ENCODE measurements around the gene KRT2. TPM values are rescaled to one million over a fixed set of nuclear protein-coding genes. Genes with fewer than 3 reads are reported as not detected.
A peak's percentile ranks its signal among the peaks of the same experiment; 100 is the strongest.

KRT2 gene
- total RNA-seq, 1 donor from 2014 or later, result not detected

DNA sequence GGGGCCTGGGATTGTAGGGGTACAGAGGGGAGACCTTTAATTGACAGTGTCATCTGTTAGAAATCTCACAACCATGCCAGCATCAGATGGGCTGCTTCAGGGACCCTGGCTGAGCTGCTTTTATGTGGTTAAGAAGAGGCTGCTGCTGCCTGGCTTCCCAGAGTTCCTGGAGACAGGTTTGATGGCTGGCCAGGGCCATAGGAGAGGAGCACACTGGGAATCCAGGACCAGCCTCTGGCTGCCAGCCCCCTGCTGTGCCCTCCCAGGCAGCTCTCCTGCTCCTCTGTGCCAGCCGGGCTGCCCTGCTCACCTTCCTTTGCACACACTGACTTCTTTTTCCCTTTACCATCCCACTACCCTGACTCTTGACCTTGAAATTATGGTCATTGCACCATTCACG is 33.1 kb downstream of the KRT2 start:
- DNase-seq (ENCODE audit: extremely low spot score, unreplicated experiment), result peak; percentile 69
- no peak overlapping the region for H3K27ac Mint-ChIP-seq (ENCODE audit: unreplicated experiment)
- no peak overlapping the region for H3K4me3 Mint-ChIP-seq (ENCODE audit: unreplicated experiment)
- H3K27me3 Mint-ChIP-seq (ENCODE audit: unreplicated experiment), result peaks cover 57% of the 10 kb centered on the region
- TF ChIP-seq, protein P1, sequence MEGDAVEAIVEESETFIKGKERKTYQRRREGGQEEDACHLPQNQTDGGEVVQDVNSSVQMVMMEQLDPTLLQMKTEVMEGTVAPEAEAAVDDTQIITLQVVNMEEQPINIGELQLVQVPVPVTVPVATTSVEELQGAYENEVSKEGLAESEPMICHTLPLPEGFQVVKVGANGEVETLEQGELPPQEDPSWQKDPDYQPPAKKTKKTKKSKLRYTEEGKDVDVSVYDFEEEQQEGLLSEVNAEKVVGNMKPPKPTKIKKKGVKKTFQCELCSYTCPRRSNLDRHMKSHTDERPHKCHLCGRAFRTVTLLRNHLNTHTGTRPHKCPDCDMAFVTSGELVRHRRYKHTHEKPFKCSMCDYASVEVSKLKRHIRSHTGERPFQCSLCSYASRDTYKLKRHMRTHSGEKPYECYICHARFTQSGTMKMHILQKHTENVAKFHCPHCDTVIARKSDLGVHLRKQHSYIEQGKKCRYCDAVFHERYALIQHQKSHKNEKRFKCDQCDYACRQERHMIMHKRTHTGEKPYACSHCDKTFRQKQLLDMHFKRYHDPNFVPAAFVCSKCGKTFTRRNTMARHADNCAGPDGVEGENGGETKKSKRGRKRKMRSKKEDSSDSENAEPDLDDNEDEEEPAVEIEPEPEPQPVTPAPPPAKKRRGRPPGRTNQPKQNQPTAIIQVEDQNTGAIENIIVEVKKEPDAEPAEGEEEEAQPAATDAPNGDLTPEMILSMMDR (IDR thresholded peaks at IDR 0.05), result no peak
- H3K4me1 Mint-ChIP-seq (ENCODE audit: unreplicated experiment), result no peaks in the 10 kb centered on the region
- H3K9me3 Mint-ChIP-seq (ENCODE audit: unreplicated experiment), result no peaks in the 10 kb centered on the region
- no peaks in the 10 kb centered on the region for H3K36me3 Mint-ChIP-seq (ENCODE audit: unreplicated experiment)

DNA sequence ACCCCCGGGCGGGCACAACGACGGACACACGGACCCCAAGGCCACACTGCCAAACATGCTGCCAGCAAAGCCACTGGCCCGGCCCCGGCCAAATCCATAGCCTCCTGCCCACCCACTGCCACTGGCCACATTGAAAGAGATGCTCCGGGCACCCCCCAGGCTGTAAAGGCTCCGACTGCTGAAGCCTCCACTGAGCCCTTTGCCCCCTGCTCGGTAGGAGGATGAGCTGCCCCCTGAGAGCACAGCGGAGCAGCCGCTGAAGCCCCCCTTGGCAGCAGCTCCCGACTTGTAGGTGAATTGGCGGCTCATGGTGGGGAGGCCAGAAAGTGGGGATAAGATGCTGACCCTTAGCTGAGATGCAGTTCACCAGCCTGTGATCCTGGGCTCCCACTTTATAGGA is 33.8 kb downstream of the KRT2 start, which contains the start of gene KRT73:
Gene KRT73 (minus strand): TSS at position 344 of the 400 bp plus-strand sequence. CDS start 35 bp downstream, at position 309.
- H3K4me3 Mint-ChIP-seq (ENCODE audit: unreplicated experiment), result no peak within 1 kb of the TSS
- H3K27me3 Mint-ChIP-seq (ENCODE audit: unreplicated experiment), result peaks cover 56% of the 10 kb centered on the region

DNA sequence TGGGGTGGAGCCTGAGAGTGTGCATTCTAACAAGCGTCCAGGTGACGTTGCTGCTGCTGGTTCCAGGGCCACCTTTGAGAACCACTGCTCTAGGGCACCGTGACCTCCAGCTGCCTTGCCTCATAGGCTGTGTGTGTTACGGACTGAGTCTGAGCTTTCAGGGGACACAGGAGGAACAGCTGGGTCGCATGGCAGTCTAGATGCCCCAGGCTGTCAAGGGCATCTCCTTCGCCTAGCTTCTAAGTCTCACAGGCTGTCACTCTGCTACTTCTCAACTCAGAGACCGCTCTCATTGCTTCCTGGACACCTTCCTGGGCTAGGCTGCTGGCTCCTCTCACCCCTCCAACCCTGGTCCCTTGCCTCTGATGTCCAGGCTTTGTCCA is 34.6 kb downstream of the KRT2 start:
- no peaks in the 10 kb centered on the region for H3K4me1 Mint-ChIP-seq (ENCODE audit: unreplicated experiment)
- no peak overlapping the region for H3K27ac Mint-ChIP-seq (ENCODE audit: unreplicated experiment)
- TF ChIP-seq, protein P1 (IDR thresholded peaks at IDR 0.05), result no peak
- peaks cover 53% of the 10 kb centered on the region for H3K27me3 Mint-ChIP-seq (ENCODE audit: unreplicated experiment)
- H3K36me3 Mint-ChIP-seq (ENCODE audit: unreplicated experiment), result no peaks in the 10 kb centered on the region
- H3K4me3 Mint-ChIP-seq (ENCODE audit: unreplicated experiment), result no peak overlapping the region
- no peaks in the 10 kb centered on the region for H3K9me3 Mint-ChIP-seq (ENCODE audit: unreplicated experiment)
- peak; percentile 65 for DNase-seq (ENCODE audit: extremely low spot score, unreplicated experiment)

More for the DNA sequence above, 33.8 kb downstream of the KRT2 start, which contains the start of gene KRT73:
- Mint-ChIP-seq H3K9me3 (ENCODE audit: unreplicated experiment) (no peaks in the 10 kb centered on the region), H3K27ac (ENCODE audit: unreplicated experiment) (no peak within 1 kb of the TSS), H3K4me1 (ENCODE audit: unreplicated experiment) (no peaks in the 10 kb centered on the region), H3K36me3 (ENCODE audit: unreplicated experiment) (no peaks in the 10 kb centered on the region)
- DNase-seq (ENCODE audit: extremely low spot score, unreplicated experiment), result peak; percentile 82
- TF ChIP-seq, protein P1 (IDR thresholded peaks at IDR 0.05), result no peak

DNA sequence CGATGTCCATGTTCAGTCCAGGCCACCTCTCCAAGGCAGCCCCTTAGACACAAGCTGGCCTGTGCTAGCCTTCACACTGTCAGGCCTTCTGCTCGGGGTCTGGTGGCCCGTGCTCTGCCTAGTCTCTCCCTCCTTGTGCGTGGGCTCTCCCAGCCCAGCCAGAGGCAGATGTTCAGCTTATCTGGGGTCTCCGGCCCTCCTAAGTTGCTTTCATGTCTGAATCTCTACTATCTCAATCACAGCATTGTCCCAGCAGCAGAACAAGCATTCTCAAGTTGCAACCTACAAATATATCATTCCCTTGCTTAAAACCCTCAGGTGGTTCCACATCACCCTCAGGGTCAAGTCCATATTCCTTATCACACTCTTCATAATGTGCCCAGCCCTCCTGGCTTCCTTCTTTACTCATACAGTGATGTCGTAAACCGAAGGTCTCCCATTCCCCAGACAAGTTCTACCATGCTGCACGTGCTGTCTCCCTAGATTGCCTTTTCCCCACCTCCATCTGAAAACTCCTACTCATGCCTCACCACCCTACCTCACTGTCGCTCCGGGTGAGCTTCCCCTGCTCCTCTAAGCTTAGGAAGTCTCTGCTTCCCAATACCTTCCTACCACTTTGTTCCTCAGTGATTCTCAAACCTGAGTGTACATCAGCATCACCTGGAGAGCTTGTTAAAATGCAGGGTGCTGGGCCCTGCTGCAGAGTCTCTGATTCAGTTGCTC is 35.2 kb downstream of the KRT2 start:
- H3K4me1 Mint-ChIP-seq (ENCODE audit: unreplicated experiment), result no peaks in the 10 kb centered on the region
- no peak overlapping the region for H3K27ac Mint-ChIP-seq (ENCODE audit: unreplicated experiment)
- H3K27me3 Mint-ChIP-seq (ENCODE audit: unreplicated experiment), result peaks cover 56% of the 10 kb centered on the region
- no peaks in the 10 kb centered on the region for H3K36me3 Mint-ChIP-seq (ENCODE audit: unreplicated experiment)
- H3K4me3 Mint-ChIP-seq (ENCODE audit: unreplicated experiment), result no peak overlapping the region
- TF ChIP-seq, protein P1 (IDR thresholded peaks at IDR 0.05), result no peak
- DNase-seq (ENCODE audit: extremely low spot score, unreplicated experiment), result peak; percentile 78
- no peaks in the 10 kb centered on the region for H3K9me3 Mint-ChIP-seq (ENCODE audit: unreplicated experiment)

DNA sequence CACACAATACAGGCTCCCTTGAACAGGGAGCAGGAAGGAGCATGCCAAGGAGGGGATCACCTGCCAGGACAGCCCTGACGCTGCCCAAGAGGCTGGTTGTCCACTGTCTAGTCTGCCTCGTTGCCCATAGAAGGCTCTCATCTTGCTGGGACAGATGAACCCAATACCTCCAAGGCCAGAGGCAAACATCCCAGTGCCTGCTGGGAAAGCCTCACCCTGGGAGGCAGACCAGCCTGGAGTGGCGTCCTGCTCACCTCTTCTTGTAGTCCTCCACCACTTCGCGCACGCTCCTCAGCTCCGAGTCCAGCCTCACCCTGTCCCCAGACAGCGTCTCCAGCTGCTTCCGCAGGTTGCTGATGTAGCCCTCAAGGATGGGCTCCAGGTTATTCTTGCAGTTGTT is 36.1 kb downstream of the KRT2 start:
- TF ChIP-seq, protein P1 (IDR thresholded peaks at IDR 0.05), result no peak
- H3K27me3 Mint-ChIP-seq (ENCODE audit: unreplicated experiment), result peaks cover 52% of the 10 kb centered on the region
- no peaks in the 10 kb centered on the region for H3K9me3 Mint-ChIP-seq (ENCODE audit: unreplicated experiment)
- peak; percentile 77 for DNase-seq (ENCODE audit: extremely low spot score, unreplicated experiment)
- H3K4me3 Mint-ChIP-seq (ENCODE audit: unreplicated experiment), result no peak overlapping the region
- H3K4me1 Mint-ChIP-seq (ENCODE audit: unreplicated experiment), result no peaks in the 10 kb centered on the region
- no peaks in the 10 kb centered on the region for H3K36me3 Mint-ChIP-seq (ENCODE audit: unreplicated experiment)
- no peak overlapping the region for H3K27ac Mint-ChIP-seq (ENCODE audit: unreplicated experiment)
